Nucleus accumbens (tissue), 56 donors: Measurements from ENCODE around the gene SESTD1.
A peak's percentile ranks its signal among the peaks of the same experiment; 100 is the strongest.
"Not testable (repeated sequence)": the region's sequence is repeated elsewhere in the genome, so short reads cannot be mapped to it uniquely, and the experiment has no call there.

Experiments used
- DNase-seq, 56 donors: peaks; one replicate each; lab custom pipeline; 2025; lab: John Stamatoyannopoulos, UW

The SESTD1 gene

DNA sequence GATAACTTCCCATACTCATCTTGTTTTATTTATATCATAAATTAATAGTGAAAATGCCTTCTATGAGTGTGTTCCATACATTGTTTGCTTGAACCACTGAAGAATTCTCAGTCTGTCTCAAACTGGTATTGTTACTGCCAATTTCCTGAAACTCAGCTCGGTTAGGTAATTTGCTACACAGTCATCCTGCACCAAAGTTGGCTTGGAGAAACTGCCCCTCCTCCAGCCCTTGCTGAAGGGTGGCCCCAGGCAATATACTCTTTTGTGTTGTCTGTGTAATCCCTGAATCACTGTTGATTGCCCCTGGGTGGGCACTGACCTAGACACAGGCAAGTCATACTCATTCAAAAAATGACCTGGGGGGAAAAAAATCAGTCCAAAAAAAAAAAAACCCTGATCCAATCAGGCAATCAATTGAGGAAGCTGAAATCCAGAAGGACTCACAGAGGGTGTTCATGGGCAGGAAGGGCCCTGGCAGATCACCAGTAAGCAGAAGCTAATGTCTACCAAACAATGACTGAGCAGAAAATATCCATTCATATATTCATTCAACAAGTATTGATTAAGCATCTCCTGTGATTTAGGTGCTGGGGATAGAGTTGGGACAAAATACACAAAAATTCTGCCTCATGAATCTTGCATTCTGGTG is 3.8 kb upstream of the SESTD1 start:
- DNase-seq = peak in 1 of 56 donors; percentile 1

DNA sequence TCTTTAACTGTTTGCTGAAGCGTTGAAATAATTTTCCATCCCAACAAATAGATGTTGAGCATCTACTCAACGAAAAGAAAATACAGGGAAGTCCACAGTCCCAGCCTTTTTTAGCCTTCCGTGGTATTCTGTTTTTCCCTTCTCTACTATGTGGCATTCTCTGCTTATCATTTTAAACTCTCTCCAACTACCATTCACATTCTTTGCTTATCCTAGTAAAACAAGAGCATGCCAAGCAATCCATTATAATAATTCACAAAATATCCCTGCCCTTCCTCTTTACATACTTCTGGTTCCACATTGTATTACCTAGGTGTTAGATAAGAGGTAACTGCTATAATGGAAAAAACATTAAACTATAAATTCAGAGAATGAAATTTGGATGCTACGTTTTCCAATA is 1.6 kb upstream of the SESTD1 start:
- DNase-seq = no peak

DNA sequence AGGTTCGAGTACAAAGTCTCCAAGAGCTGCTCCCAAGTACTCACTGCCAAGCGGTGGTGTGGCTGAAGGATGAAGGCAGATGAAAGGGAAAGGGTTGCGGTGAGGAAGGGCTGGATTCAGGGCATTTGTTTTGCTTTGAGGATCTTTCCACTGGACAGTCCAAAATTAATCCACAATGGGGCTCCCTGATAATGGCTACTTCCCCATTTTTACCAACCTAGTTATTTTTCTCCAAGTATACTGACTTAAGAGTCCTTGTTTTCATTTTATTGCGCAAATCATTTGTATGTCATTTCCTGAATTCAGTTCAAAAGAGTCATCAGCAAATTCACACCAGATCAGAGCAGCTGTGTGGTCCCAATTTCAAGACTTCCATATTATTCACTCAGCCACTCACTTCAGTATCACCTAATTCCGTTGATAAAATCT is 464 bp upstream of the SESTD1 start:
- DNase-seq = peak in 1 of 56 donors; percentile 41

DNA sequence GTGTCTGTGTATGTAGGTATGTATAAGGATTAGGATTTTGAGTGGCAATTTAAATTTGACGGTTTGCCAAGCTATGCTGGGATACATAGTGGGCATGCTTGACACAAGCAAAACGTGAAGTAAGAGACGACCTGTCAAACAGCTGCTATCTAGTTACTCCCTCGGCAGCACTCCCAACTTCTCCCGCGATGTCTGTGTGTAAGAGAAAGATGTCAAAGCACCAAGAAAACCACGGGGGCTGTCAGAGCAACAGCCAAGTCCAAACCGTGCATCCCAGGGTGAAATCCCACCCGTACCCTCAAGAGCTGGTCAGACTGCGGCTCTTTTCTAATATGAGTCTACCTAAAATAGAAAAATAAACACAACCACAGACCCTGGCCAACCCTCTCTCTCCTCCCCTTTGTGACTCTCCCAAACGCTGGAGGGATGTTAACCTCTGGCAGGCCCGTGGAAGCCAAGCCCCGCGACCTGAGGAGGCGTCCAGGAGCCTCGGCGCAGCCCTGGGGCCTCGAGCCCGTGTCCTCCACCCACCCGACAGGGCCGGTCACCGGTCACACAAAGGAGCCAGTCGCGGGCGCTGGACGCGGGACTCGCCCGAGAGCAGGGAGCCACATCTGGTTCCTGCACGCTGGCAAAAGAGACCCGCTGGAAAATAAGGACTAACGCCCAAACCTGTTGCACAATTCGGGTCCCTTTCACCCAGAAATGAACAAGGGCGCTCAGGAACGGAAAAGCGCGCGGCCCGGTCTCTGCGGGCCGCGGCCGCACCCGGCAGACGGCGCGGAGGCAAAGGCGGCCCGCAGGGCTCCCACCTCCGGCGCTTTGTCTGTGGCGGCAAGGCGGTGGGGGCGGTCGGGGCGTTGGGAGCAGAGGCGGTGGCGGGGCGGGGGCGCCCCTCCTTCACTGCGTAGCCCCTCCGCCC is 925 bp downstream of the SESTD1 start:
- peak in 44 of 56 donors; percentile 6 to 72 (median 44) for DNase-seq

DNA sequence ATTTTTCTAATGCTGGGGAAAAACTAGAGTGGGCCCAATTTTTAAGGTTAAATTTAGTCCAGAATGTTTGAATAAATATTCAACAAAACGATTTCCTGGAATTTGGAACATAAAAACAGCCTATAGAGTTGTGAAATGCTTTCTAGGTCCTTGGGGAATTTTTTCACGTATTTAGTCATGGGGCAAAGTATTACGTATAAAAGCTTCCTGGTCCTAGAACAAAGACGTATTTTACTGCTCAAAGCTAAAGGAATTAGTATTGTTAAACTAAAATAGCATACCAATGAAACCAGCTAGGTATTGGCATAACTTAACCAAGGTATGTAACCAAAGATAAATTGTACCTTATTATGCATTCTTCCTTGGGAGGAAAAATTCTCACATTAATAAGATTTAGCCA is 1.6 kb downstream of the SESTD1 start:
- DNase-seq = no peak

DNA sequence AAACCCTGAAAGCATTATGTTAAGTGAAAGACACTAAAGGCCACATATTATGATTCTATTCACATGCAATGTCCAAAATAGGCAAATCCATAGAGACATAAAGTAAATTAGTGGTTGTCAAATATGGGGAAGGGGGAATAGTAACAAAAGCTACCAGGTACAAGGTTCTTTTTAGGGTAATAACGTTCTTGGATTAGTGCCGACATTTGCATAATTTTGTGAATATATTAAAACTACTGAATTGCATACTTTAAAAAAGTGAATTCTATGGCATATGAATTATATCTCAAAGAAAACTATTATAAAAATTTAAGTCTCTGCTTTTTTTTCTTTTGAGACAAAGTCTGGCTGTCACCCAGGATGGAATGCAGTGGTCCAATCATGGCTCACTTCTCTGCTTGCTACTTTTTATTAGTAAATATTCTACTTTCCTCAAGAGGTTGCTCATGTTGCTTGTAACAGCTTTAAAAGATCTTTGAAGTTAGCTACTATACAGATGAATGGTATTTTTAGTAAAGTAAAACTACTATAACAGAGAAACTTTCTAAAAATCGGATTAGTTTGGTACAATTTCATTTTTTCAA is 2.5 kb downstream of the SESTD1 start:
- DNase-seq = no peak

DNA sequence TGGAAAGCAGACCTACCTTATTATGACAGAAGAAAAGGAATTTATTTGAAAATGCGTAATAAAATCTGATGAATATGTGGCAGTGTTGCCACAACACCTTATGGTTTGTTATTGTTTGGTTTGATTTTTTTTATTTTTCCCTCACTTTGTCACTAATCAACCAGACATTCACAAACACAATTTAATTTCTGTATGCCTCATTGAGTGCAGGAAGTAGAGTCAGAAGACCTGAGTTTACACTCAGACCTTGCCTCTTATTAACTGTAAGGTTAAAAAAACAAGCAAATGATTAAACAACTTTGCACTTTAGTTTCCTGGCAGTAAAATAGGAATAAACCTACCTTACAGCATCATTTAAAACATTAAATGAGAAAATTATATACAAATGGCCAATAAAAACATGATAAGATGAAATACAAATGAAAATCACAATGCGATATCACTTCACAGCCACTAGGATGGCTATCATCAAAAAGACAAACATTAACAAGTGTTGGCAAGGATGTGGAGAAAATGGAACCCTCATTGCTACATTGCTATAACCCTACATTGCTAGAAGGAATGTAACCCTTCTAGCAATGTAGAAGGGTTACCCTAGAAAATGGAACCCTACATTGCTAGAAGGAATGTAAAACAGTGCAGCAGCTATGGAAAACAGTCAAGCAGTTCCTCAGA is 3.3 kb downstream of the SESTD1 start:
- DNase-seq = no peak

DNA sequence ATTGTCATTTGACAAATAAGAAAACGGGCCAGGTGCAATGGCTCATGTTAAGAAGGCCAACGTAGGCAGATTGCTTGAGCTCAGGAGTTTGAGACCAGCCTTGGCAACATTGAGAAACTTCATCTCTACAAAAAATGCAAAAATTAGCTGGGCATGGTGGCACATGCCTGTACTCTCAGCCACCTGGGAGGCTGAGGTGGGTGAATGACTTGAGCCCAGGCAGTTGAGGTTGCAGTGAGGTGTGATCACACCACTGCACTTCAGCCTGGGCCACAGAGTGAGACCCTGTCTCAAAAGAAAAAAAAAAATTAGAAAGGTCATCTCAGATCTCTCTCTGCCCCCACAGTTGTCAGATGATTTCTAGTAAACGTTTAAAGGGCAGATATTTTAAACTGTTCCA is 4.4 kb downstream of the SESTD1 start:
- no peak for DNase-seq

DNA sequence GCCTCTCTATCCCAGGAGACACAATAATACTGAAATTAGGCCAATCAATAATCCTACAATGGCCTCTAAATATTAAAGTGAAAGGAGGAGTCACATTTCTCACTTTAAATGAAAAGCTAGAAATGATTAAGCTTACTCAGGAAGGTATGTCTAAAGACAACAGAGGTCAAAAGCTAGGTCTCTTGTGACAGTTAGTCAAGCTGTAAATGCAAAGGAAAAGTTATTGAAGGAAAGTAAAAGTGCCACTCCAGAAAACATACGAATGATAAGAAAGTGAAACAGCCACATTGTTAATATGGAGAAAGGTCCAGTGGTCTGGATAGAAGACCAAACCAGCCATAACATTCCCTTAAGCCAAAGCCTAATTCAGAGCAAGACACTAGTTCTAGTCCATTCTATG is 9.5 kb downstream of the SESTD1 start:
- no peak for DNase-seq

DNA sequence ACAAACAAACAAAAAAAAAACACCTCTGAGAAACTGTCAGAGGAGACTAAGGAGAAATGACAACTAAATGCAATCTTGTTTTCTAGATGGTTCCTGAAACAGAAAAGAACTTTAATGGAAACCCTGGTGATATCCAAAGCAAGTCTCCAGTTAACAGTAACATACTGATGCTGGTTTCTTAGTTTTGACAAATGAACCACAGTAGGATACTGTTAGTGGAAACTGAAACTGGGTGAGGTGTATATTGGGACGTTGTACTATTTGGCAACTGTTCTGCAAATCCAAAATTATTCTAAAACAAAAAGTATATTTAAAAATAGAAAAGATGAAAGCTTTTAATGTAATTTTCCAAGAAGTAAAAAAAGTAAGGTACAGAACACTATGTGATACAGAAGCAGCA is 11.4 kb downstream of the SESTD1 start:
- DNase-seq = no peak

DNA sequence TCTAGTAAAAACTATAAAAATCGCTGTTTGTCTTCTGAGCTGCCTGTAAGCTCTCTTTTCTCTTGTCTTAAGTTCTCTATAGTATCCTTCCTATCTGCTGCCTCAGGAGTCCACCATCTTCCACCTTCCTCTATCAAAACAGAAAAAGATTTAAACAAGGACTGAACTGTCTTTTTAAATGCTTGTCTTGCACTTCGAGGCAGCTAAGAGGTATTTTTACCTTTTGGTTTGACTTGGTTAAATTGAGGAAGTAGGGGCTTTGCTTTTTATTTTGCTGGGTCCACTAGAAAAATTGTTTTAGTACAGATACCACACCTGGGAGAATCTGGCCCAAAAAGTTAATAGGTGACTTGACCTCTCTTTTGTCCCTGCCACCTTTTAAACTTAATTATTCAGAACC is 12.2 kb downstream of the SESTD1 start:
- no peak for DNase-seq

DNA sequence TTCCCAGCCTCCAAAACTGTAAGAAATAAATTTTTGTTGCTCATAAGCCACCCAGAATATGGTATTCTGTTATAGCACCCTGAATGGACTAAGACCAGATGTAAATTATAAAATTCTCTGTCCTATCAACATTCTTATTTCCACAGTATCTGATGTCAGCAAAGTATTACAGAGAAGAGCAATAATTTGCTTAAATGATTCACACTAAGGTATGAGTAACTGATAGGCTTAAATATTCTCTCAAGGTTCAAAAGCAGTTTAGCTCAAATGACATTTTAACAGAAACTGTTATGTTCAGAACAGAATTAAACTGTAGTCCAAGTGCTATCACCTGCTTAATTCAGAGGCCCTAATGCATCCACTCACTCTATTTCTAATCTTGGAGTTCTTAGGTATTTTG is 12.8 kb downstream of the SESTD1 start:
- no peak for DNase-seq

DNA sequence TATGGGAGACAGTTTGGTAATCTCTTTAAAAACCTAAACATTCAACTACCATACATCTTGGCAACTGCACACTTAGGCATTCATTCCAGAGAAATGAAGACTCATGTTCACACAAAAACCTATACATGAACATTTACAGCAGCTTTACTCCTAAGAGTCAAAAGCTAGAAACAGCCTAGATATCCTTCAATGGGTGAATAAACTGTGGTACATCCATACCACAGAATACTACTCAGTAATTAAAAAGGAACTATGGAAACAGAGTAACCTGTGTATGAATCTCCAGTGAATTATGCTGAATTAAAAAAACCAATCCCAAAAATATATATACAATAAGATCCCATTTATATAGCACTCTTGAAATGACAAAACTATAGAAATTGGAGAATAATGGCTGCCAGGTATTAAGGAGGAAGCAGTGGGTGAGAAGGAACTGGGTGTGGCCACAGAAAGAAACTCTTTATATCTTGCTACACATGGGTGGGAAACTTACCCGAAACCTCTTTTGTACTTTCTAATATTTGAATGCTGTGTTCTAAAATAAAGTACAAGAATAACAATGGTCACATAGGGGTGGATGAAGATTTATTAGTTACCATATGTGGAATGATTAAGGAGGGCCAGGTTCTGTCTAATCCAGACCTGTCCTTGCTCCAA is 13.7 kb downstream of the SESTD1 start:
- DNase-seq = no peak

DNA sequence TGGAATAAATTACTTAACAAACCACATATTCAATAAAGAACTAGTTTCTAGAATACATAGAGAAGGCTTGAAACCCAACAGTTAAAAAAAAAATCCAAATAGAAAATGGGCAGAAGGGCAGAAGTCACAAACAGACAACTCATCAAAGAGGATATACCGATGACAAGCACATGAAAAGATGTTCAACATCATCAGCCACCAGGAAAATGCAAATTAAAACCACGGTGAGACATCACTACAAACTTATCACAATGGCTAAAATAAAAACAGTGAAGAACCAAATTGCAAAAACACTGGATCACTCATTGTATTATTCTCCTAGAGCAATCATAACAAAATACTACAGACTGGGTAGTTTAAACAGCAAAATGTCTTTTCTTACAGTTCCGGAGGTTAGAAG is 14.5 kb downstream of the SESTD1 start:
- no peak for DNase-seq

DNA sequence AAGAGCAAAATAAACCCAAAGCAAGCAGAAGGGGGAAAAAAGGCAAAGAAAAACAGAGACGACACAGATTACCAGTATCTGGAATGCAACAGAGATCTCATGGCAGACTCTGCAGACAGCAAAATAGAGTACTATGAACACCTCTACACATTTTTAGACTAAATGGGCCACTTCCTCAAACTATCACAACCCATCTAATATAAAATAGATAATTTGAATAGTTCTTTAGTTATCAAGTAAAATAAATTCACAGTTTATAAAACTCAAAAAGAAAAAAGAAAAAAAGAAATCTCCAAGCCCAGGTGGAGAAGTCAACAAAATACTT is 16.6 kb downstream of the SESTD1 start:
- DNase-seq = no peak

DNA sequence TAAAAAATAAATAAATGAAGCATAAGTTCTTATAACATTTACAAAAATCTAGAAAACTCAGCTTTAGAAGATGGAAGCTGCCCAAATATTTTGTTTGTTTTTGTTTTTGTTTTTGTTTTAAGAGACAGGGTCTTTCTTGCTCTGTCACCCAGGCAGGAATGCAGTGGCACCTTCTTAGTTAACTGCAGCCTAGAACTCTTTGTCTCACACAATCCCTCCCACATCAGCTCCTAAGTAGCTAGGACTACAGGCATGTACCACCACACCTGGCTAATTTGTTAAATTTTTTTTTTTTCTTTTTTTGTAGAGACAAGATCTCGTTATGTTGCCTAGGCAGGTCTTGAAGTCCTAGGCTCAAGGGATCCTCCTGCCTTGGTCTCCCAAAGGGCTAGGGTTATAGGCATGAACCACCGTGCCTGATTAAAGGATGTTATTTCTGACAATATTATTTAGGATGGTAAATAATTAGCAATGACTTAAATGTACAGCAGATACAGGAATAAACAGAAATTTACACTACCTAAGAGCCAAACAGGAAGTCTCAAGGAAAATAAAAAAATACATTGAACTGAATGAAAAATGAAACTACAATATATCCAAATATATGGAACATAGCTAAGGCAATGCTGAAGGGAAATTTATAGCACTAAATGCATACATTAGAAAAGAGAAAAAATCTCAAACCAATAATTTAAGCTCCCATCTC is 17.2 kb downstream of the SESTD1 start:
- no peak for DNase-seq

DNA sequence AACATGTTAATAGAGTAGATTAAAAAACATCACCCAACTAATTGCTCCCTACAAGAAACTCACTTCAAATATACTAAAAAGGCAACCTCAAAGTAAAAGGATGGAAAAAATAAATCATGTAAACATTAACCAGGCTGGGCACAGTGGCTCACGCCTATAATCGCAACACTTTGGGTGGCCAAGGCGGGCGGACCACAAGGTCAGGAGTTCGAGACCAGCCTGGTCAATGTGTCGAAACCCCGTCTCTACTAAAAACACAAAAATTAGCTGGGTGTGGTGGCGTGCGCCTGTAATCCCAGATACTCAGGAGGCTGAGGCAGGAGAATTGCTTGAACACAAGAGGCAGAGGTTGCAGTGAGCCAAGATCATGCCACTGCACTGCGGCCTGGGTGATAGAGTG is 18.8 kb downstream of the SESTD1 start:
- not testable (repeated sequence) for DNase-seq

DNA sequence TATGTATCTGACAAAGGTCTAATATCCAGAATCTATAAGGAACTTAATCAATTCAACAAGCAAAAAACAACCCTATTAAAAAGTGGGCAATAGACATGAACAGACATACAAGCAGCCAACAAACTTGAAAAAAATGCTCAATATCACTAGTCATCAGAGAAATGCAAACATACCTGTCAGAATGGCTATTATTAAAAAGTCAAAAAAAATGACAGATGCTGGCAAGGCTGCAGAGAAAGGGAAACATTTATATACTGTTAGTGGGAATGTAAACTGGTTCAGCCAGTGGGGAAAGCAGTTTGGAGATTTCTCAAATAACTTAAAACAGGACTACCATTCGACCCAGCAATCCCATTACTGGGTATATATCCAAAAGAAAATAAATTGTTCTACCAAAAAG is 21.6 kb downstream of the SESTD1 start:
- no peak for DNase-seq

DNA sequence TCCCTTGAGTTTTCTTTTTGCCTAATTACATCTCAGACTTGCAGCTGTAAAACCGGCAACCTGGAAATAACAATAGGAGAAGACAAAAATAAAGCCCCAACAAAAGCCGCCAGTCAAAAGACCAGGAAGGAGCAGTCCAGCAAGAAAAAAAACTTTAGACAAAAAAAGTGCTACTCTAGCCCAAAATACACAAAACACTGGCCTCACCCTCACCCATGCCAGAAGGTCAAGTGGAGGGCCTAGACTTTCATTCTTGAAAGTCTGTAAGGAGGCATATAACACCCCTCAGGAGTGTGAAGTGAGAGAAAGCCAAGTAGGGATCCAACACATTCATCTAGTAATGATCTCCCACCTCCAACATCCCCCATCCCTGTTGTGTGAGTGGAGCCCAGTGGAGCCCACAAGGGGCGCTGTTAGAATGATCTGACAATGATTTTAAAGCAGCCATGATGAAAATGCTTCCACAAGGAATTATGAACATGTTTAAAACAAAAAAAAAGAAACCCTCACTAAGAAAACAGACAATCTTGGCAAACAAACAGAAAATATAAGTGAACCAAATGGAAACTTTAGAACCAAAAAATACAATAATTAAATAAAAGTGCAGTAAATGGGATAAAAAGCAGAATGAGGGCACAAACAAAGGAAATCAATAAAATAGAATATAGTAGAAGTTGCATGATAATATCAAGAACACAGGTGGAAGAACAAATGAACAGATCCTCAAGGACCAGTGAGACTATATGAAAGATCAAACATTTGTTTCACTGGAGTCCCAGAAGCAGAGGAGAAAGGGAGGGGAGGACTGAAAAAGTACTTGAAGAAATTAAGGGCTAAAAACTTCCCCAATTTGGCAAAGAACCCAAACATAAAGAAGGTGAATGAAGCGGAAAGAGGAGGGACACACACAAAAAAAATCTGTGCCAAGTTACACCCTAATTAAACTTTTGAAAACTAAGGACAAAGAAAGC is 23.9 kb downstream of the SESTD1 start:
- no peak for DNase-seq
